H1 (cell line): Measurements from ENCODE around the gene FGF12. TPM values are rescaled to one million over a fixed set of nuclear protein-coding genes. Genes with fewer than 3 reads are reported as not detected.

ENCODE experiments used
- CBX5 ChIP-seq: fragments of 300-800, 300-1000 bp; sonication (generic); IDR thresholded peaks from 2 replicates; pipeline ENCODE4 v1.7.1; 2016; ENCODE audit warnings: antibody characterized with exemption, low read length, low read depth
- CBX8 ChIP-seq: fragments of 300-800, 300-1000 bp; sonication (generic); IDR thresholded peaks from 2 replicates; pipeline ENCODE4 v1.7.1; 2016; ENCODE audit warnings: low read depth, low read length, borderline replicate concordance
- EGR1 ChIP-seq: IDR thresholded peaks from 2 replicates; pipeline ENCODE4 v1.6.1; 2011; ENCODE audit warnings: low read depth, low read length, borderline replicate concordance
- EP300 ChIP-seq, 2 experiments: IDR thresholded peaks; 1 replicate in 1 of 2; 2 replicates in 1 of 2; pipeline ENCODE4 v1.6.1; 2011 to 2012; ENCODE audit warnings: low read depth in 2 of 2, low read length in 2 of 2, mild to moderate bottlenecking in 2 of 2, borderline replicate concordance in 1 of 2, inconsistent platforms in 1 of 2, moderate library complexity in 1 of 2
- HDAC2 ChIP-seq, 2 experiments: fragments of 300-600 bp in 1 of 2; sonication (generic) in 1 of 2; IDR thresholded peaks; 2 replicates each; pipeline ENCODE4 v1.6.1; 2011 to 2012; ENCODE audit warnings: low read depth in 2 of 2, low read length in 2 of 2, mild to moderate bottlenecking in 2 of 2, moderate library complexity in 2 of 2, borderline replicate concordance in 1 of 2, inconsistent platforms in 1 of 2
- SAP30 ChIP-seq: fragments of 300-600 bp; sonication (generic); IDR thresholded peaks from 2 replicates; pipeline ENCODE4 v1.7.1; 2012; ENCODE audit warnings: low read length, moderate library complexity, mild to moderate bottlenecking, inconsistent platforms; ENCODE audit not compliant: insufficient read depth, insufficient replicate concordance
- SIN3A ChIP-seq, 2 experiments: IDR thresholded peaks in 1 of 2; conservative IDR thresholded peaks in 1 of 2; 2 replicates each; pipeline ENCODE4 v1.6.1; 2011 to 2012; ENCODE audit warnings: low read length in 2 of 2, improper control_type of control experiment in 1 of 2, low read depth in 1 of 2, mild to moderate bottlenecking in 1 of 2
- SUZ12 ChIP-seq: fragments of 200-600 bp; sonication (generic); IDR thresholded peaks from 2 replicates; pipeline ENCODE4 v1.6.1; 2012; ENCODE audit warnings: mild to moderate bottlenecking, inconsistent platforms, low read length, moderate library complexity, mixed read lengths
- TBP ChIP-seq: IDR thresholded peaks from 2 replicates; pipeline ENCODE4 v1.6.1; 2011; ENCODE audit warnings: low read depth, low read length, improper control_type of control experiment
- polyA plus RNA-seq, 7 experiments: library from polyadenylated mRNA; depleted of rRNA in 3 of 7; stranded (reverse) in 5 of 7; unstranded in 2 of 7; fragments of >200 nt in 5 of 7; fragments of 200-250 nt in 2 of 7; gene quantifications; 1 replicate in 5 of 7; 2 replicates in 1 of 7; 4 replicates in 1 of 7; pipeline versions ENCODE4 v1.2.1 to v1.2.3, GENCODE V29; 2011 to 2013; ENCODE audit warnings: missing spikeins in 2 of 7, mixed read lengths in 2 of 7
- total RNA-seq: library from RNA; stranded (reverse); fragmentation: NEBNext Ultra II Directional; extraction: Animal tissue kit (Norgen Biotek cat#: 25700); gene quantifications from 2 replicates; pipeline ENCODE4 v1.2.1, GENCODE V29; 2021
- TF ChIP-seq, protein P1 (sequence below): fragments of 300-600 bp; sonication (generic); IDR thresholded peaks from 2 replicates; pipeline ENCODE4 v1.7.1; 2012; ENCODE audit warnings: low read length, moderate library complexity, mild to moderate bottlenecking, inconsistent platforms; ENCODE audit not compliant: insufficient replicate concordance

The FGF12 gene
- total and polyA plus RNA-seq, 2 of the 8 experiments (the other 6 are each of a cell fraction or from before 2014, with no cell fraction given), result 4.1 to 16.6 TPM

DNA sequence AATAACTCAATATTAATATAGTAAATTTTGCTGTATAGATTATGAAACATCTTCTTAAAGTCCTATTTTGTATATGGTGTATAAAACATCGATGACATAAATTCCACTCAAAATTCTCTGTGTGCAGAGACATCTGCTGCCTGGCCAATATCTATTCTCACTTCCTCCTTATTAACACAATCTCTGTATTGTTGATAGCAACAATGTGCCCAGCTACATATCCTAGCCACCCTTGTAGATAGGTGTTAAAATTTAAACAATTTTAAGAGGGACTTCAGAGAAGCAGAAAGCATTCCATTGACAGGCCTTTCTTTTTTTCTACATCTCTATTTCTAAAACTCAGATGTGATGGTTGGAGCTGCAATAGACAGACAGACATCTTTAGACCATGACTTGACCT lies 72.3 kb downstream of the FGF12 start (continued):
- TF ChIP-seq, protein P1, sequence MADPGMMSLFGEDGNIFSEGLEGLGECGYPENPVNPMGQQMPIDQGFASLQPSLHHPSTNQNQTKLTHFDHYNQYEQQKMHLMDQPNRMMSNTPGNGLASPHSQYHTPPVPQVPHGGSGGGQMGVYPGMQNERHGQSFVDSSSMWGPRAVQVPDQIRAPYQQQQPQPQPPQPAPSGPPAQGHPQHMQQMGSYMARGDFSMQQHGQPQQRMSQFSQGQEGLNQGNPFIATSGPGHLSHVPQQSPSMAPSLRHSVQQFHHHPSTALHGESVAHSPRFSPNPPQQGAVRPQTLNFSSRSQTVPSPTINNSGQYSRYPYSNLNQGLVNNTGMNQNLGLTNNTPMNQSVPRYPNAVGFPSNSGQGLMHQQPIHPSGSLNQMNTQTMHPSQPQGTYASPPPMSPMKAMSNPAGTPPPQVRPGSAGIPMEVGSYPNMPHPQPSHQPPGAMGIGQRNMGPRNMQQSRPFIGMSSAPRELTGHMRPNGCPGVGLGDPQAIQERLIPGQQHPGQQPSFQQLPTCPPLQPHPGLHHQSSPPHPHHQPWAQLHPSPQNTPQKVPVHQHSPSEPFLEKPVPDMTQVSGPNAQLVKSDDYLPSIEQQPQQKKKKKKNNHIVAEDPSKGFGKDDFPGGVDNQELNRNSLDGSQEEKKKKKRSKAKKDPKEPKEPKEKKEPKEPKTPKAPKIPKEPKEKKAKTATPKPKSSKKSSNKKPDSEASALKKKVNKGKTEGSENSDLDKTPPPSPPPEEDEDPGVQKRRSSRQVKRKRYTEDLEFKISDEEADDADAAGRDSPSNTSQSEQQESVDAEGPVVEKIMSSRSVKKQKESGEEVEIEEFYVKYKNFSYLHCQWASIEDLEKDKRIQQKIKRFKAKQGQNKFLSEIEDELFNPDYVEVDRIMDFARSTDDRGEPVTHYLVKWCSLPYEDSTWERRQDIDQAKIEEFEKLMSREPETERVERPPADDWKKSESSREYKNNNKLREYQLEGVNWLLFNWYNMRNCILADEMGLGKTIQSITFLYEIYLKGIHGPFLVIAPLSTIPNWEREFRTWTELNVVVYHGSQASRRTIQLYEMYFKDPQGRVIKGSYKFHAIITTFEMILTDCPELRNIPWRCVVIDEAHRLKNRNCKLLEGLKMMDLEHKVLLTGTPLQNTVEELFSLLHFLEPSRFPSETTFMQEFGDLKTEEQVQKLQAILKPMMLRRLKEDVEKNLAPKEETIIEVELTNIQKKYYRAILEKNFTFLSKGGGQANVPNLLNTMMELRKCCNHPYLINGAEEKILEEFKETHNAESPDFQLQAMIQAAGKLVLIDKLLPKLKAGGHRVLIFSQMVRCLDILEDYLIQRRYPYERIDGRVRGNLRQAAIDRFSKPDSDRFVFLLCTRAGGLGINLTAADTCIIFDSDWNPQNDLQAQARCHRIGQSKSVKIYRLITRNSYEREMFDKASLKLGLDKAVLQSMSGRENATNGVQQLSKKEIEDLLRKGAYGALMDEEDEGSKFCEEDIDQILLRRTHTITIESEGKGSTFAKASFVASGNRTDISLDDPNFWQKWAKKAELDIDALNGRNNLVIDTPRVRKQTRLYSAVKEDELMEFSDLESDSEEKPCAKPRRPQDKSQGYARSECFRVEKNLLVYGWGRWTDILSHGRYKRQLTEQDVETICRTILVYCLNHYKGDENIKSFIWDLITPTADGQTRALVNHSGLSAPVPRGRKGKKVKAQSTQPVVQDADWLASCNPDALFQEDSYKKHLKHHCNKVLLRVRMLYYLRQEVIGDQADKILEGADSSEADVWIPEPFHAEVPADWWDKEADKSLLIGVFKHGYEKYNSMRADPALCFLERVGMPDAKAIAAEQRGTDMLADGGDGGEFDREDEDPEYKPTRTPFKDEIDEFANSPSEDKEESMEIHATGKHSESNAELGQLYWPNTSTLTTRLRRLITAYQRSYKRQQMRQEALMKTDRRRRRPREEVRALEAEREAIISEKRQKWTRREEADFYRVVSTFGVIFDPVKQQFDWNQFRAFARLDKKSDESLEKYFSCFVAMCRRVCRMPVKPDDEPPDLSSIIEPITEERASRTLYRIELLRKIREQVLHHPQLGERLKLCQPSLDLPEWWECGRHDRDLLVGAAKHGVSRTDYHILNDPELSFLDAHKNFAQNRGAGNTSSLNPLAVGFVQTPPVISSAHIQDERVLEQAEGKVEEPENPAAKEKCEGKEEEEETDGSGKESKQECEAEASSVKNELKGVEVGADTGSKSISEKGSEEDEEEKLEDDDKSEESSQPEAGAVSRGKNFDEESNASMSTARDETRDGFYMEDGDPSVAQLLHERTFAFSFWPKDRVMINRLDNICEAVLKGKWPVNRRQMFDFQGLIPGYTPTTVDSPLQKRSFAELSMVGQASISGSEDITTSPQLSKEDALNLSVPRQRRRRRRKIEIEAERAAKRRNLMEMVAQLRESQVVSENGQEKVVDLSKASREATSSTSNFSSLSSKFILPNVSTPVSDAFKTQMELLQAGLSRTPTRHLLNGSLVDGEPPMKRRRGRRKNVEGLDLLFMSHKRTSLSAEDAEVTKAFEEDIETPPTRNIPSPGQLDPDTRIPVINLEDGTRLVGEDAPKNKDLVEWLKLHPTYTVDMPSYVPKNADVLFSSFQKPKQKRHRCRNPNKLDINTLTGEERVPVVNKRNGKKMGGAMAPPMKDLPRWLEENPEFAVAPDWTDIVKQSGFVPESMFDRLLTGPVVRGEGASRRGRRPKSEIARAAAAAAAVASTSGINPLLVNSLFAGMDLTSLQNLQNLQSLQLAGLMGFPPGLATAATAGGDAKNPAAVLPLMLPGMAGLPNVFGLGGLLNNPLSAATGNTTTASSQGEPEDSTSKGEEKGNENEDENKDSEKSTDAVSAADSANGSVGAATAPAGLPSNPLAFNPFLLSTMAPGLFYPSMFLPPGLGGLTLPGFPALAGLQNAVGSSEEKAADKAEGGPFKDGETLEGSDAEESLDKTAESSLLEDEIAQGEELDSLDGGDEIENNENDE, result no peak
- TF ChIP-seq SAP30 (no peak), CBX8 (no peak), EGR1 (no peak), CBX5 (no peak), TBP (no peak), HDAC2 (IDR thresholded peaks at IDR 0.05; ENCODE audit: borderline replicate concordance in 1 of 2, low read depth in 2 of 2, low read length in 2 of 2) (no peak), EP300 (IDR thresholded peaks at IDR 0.05; ENCODE audit: borderline replicate concordance in 1 of 2, low read depth in 2 of 2, low read length in 2 of 2) (no peak), SUZ12 (no peak), SIN3A (conservative IDR thresholded peaks at IDR 0.05 in 1 of 2, IDR thresholded peaks at IDR 0.05 in 1 of 2; ENCODE audit: low read depth in 1 of 2, low read length in 2 of 2) (no peak)
